GM18951 (cell line): ENCODE measurements around the gene VWF.

Experiments used
- POLR2A ChIP-seq: IDR thresholded peaks from 4 replicates; pipeline ENCODE4 v1.6.1; 2011; ENCODE audit warnings: mild to moderate bottlenecking; ENCODE audit not compliant: insufficient read length, insufficient read depth; ENCODE audit errors: extremely low read depth
- in situ Hi-C: fragments of 300-500 bp; cut with MboI; formaldehyde crosslinking; loops from one replicate; pipeline ENCODE4 v1.12.0; 2022; ENCODE audit warnings: low sequenced_read_pairs, mixed read lengths, inconsistent platforms; ENCODE audit not compliant: unreplicated experiment

The VWF gene

DNA sequence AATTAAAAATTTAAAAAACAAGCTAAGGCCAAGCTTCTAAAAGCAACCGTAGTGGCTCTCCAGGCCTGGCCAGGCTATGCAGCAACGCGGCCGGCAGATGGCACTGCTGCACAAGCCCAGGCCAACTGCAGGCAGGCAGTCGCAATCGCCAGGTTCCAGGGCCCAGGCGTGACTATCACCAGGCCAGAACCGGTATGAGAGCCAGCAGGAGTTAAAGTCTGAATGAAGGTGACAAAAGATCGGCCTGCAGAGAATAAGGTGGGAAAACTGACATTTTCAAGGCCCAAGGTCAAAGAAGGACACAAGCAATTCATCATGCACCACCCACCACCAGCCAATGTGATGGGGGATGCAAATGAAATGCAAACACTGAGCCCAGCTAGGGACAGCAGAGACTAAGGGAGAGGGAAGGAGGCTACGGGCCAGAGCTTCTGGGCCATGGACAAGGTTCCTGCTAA is 135.8 kb downstream of the VWF start:
- no peak for TF ChIP-seq POLR2A
- in situ Hi-C loops, result loop anchor here (5.0 to 10.0 kb wide), 2 partner anchors 54 to 296 kb away; no protein-coding TSS in a partner anchor

DNA sequence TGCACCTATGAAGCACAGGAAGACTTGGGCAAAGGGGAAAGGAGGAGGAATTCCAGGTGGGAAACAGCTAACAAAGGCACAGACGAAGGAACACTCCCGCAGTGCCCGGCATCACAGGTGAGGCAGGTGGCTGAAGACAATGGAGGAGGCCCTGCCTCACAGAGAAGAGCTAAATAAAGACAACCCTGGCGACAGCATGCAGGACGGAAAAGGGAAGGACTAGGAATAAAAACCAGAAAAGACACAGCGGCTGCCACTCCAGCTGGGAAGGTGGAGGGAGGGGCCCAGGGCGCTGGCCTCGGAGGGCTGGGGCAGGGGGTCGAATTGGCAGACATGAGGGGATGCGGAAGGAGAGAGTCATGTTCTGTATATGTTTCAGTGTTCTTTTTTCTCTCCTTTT is 136.4 kb downstream of the VWF start:
- TF ChIP-seq POLR2A, result no peak
- in situ Hi-C loops, result loop anchor here (5.0 to 10.0 kb wide), 2 partner anchors 54 to 297 kb away; no protein-coding TSS in a partner anchor

DNA sequence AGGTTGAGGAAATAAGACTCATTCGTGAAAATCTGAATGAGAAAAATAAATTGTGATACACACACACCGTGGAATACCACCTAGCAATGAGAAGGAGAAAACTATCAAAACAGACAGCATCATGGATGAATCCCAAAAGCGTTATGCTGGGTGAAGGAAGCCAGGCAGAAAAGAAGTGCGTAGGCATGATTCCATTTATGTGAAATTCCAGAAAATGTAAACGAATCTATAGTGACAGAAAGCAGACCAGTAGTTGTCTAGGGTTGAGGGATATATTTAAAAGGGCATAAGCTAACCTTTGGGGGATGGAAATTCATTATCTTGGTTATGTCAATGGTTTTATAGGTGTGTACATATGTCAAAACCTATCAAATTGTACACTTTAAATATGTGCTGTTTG is 136.9 kb downstream of the VWF start:
- TF ChIP-seq POLR2A, result no peak
- in situ Hi-C loops, result loop anchor here (5.0 to 10.0 kb wide), 2 partner anchors 55 to 297 kb away; no protein-coding TSS in a partner anchor

DNA sequence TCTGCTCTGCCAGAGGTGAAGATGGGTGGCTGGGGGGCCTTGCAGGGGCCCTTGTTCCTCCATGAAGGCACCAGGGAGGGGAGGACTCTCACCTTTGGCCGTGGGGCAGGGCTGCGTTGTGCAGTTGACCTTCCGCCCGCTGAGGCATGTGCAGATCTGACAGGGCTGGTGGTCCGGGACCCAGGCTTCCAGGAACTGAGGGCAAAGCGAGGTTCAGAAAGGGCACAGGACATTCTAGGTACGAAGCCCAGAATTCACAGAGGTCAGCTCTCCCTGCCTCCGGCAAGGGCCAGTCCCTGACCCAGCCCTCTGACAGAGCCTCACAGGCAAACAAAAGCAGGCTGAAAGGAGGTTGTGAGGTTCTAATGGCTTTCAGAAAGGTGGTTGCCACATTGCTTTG is 139.0 kb downstream of the VWF start:
- TF ChIP-seq POLR2A, result no peak
- in situ Hi-C loops, result loop anchor here (5.0 to 10.0 kb wide), 2 partner anchors 57 to 299 kb away; no protein-coding TSS in a partner anchor

DNA sequence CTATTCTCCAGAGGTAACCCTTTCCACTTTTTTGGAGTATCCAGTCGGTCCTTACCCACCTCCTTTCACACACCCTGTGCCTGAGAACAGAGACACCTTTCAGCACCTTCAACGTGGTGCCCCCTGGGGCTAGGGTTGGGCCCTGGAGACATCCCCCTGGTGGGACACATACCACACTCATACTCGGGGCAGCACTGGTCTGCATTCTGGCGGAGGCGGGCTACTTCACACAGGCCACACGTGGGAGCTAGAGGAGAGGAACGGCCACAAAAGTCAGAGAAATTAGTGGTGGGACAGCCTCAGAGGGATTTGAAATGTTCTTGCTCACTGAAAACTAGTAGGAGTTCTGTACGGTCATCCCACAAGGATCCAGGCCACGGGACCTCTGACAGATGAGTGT is 139.6 kb downstream of the VWF start:
- TF ChIP-seq POLR2A, result no peak
- in situ Hi-C loops, result loop anchor here (5.0 to 10.0 kb wide), 2 partner anchors 57 to 300 kb away; no protein-coding TSS in a partner anchor

DNA sequence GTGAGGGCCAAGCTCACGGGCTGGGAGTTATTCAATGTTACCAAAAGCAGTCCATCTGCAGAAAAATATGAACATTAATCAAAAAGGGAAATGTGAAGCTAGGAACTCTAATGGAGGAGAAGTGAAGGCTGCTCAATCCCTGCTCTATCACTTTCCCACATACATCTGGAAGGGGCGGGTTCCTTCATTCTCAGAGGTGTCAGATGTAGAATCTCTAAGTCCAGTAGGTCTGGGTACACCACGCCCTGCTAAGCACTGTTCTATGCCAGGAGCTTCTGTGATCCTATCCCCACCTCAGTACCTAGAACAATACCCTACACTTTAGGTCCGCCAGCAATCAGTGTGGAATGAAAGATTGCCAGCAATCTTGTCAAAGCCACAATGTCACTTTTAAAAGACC is 142.4 kb downstream of the VWF start:
- no peak for TF ChIP-seq POLR2A
- in situ Hi-C loops, result loop anchor here (10.0 kb wide), 1 partner anchor 303 kb away; no protein-coding TSS in a partner anchor

DNA sequence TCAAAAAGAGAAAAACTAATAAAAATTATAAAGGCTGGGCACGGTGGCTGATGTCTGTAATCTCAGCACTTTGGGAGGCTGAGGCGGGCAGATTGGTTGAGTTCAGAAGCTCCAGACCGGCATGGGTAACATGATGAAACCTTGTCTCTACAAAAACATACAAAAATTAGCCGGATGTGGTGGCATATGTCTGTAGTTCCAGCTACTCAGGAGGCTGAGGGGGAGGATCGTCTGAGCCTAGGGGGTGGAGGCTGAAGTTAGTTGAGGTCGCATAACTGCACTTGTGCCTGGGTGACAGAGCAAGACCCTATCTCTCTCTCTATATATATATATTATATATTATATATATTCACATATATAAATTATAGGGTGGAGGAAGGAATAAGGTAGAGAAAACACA is 146.9 kb downstream of the VWF start:
- TF ChIP-seq POLR2A, result no peak
- in situ Hi-C loops, result no loop called here

DNA sequence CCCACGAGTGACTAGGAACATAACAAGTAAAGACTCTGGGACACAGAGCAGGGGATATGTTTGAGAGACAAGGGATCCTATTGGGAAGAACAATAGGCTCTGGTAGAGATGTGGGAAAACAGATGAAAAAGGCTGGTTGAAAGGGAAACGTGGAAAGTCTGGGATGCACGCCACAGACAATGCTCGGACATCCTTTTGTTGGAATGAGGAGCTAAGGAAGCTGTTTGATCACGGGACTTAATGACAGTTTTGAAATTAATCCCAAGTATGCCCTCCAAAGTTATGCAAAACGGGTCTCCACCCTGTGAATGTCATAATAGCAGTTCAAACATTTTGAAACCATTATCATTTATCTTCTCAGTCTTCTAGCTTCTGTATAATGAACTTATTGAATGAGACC is 147.8 kb downstream of the VWF start:
- in situ Hi-C loops, result no loop called here
- TF ChIP-seq POLR2A, result no peak

DNA sequence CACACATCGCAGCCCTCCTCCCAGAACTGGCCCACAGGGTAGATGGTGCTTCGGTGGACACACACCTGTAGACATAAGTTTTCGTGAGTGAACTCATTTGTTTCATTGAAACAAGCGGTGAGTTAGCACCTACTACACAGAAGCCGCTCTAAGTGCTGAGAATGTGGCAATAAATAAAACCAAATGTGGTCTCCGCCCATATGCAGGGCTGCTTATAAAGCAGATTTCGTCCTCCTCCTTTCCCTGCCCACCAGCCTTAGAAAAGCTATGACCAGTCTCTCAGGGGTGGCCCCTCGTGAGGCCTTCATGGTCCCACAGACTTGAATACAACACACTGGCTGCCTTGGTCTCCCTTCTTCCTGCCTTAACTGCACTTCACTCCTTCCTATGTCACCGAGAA is 148.3 kb downstream of the VWF start:
- no peak for TF ChIP-seq POLR2A
- in situ Hi-C loops, result no loop called here

DNA sequence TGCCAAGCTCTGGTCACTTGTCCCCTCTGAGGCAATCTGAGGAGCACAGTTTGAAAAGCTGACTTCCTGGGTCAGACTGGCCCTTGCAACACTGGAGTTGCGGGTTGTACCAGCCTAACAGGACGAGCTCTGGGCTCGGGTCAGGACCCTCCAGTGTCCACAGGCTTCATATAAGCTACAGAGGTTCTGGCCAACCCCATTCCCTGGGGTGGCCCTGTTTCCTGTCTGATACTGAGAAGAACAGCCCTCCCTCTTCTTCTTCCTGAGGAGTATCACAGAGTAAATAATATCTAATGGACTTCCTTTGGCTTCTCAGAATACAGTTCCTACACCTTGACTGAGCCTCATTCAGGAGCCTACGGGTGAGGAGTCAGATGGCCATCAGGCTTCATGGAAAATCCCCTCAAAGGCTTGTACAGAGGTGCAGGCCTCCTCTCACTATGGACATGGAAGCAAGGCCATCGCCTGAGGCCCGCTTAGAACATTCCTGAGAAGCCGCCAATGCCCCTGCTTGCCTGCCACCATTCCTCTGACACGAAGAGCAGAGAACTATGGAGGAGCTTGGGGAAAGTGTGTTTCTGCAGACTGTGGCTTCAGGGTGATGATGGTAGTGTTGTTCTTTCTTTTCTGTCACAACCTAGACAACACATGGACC is 150.9 kb downstream of the VWF start:
- in situ Hi-C loops, result no loop called here
- no peak for TF ChIP-seq POLR2A

DNA sequence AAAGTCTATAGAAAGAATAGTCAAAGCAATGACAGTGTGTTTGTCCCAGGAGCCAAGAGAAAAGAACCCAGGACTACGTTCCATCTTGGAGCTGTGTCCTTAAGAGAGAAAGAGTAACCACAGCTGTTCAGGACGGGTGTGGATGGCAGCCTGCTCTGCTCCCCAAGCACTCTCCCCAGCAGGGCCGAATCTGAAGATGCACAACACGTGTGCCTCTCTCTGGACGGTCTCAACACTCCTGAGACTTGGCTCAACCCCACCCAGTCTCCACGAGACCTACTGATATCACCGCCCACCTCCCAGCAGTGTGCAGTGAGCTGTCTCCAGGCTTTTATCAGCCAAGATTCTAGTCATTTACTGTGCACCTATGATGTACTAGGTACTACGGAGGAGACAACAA is 152.1 kb downstream of the VWF start:
- no peak for TF ChIP-seq POLR2A
- in situ Hi-C loops, result no loop called here

DNA sequence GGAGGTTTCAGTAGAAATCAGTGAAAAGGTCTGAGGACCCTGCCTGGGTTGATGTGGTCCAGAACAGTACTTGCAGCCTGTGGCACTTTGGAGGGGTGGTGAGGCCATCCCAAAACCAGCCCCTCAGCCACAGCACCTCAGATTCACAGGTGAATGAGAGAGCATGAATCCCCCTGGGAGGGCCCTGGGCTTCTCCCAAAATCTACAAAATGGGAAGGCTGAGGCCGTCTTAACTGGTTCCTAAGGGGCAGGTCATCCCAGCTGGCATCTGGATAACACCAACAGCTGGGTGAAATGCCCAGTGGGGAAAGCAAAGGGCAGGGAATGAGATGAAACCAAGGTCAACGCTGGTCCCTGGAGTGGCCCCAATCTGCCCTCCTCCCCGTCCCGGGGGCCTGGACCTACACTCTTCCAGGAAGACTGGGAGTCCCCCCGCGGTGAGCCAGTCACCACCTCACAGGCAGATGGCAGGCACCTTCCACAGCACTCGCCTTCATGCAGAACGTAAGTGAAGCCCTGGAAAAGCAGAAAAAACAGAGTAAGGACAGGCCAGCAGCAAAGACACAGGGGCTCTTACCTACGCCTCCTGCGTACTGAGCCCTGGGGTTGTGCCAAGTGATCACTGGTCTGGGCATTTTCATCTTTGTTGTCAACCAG is 153.1 kb downstream of the VWF start:
- TF ChIP-seq POLR2A, result no peak
- in situ Hi-C loops, result no loop called here

DNA sequence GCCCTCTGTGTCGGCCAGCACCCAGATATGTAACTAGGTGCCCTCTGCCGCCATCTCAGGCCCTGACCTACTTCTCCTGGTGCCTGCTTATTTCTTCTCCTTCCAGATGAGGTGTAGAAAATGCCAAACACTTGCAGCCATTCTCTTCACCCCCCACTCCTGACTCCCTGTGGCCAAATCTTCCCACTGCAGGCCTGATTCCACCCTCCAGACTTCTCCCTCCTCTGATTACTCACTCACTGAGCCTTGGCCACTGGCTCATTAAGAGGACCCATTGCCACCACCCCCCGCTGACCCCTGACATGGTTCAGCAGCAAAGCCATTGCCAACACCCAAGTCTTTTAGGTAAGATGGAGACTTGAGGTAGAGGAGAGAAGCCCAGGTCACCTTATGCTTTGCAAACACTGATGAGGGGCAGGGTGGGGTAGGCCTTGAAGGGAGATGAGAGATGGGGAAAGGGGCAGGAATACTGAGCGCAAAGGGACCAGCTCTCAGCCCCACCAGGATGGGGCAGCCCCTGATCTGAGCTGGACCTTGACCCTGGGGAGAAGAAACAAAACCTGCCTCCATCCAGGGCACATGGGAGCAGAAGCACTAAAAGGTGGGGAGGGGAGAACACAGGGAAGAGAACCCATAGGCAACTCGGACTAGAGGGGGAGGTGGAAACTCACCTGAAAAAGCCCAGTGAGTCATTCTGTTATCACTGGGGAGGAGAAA is 154.3 kb downstream of the VWF start:
- in situ Hi-C loops, result no loop called here
- no peak for TF ChIP-seq POLR2A

DNA sequence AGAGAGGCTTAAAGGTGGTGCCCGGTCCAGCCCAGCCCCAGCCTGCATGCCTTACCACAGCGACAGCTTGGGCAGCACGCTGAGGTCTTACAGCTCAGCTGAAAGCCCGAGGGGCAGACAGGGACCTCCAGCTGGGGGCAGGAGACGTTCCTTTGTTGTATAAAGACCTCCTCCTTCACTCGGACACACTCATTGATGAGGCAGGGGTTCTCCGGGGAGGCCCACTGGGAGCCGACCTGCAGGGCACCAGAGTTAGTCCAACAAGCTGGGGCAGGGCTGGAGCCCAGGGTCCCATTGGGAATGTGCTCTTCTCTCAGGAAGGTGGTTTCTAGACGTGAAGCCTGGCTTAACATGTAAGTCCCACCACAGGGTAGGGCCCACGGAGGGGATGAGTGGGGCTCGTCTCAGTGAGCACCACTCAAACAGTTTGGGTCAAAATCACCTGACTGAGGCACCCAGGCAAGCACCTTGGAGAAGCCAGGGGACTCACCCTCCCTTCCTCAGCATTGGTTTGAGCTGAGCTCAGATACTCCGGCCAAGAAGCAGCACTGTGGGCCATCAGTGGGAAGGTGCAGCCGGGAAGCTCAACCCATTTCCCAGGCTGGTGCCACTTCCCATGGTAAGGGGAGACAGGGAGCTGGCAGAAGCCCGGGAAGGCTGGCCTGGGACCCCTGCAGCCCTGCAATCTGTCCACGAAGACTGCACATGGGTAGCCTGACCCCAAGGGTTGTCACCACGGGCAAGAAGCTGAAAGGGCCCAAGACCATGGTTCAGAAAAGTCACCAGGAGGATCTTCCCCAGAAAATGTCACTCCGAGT is 155.1 kb downstream of the VWF start:
- in situ Hi-C loops, result no loop called here
- no peak for TF ChIP-seq POLR2A
